GM12801 (cell line): ENCODE measurements around the gene ZNF782.

Experiments used
- TF ChIP-seq, protein P1 (sequence below): IDR thresholded peaks from one replicate; pipeline ENCODE4 v1.5.1; 2011; ENCODE audit warnings: control low read depth; ENCODE audit not compliant: insufficient read length; ENCODE audit errors: extremely low read depth

The ZNF782 gene

DNA sequence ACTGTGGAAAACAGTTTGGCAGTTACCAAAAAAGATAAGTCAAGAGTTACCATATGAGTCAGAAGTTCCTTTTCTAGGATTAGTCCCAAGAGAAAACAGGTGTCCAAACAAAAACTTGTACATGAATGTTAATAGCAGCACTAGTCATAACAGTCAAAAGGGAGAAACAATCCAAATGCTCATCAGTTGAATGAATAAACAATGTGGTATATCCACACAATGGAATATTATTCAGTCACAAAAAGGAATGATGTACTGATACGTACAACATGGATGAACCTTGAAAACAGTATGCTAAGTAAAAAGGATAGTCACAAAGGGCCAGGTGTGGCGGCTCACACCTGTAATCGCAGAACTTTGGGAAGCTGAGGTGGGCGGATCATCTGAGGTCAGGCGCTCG is 84.3 kb downstream of the ZNF782 start:
- TF ChIP-seq, protein P1, sequence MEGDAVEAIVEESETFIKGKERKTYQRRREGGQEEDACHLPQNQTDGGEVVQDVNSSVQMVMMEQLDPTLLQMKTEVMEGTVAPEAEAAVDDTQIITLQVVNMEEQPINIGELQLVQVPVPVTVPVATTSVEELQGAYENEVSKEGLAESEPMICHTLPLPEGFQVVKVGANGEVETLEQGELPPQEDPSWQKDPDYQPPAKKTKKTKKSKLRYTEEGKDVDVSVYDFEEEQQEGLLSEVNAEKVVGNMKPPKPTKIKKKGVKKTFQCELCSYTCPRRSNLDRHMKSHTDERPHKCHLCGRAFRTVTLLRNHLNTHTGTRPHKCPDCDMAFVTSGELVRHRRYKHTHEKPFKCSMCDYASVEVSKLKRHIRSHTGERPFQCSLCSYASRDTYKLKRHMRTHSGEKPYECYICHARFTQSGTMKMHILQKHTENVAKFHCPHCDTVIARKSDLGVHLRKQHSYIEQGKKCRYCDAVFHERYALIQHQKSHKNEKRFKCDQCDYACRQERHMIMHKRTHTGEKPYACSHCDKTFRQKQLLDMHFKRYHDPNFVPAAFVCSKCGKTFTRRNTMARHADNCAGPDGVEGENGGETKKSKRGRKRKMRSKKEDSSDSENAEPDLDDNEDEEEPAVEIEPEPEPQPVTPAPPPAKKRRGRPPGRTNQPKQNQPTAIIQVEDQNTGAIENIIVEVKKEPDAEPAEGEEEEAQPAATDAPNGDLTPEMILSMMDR = no peak
